GM04503 (cell line): ENCODE results near the gene CNTN3.
A peak's percentile ranks its signal among the peaks of the same experiment; 100 is the strongest.

Experiments
- DNase-seq: peaks from one replicate; pipeline ENCODE4 v3.0.0-alpha.2; 2012; ENCODE audit warnings: low read depth

CNTN3 gene

DNA sequence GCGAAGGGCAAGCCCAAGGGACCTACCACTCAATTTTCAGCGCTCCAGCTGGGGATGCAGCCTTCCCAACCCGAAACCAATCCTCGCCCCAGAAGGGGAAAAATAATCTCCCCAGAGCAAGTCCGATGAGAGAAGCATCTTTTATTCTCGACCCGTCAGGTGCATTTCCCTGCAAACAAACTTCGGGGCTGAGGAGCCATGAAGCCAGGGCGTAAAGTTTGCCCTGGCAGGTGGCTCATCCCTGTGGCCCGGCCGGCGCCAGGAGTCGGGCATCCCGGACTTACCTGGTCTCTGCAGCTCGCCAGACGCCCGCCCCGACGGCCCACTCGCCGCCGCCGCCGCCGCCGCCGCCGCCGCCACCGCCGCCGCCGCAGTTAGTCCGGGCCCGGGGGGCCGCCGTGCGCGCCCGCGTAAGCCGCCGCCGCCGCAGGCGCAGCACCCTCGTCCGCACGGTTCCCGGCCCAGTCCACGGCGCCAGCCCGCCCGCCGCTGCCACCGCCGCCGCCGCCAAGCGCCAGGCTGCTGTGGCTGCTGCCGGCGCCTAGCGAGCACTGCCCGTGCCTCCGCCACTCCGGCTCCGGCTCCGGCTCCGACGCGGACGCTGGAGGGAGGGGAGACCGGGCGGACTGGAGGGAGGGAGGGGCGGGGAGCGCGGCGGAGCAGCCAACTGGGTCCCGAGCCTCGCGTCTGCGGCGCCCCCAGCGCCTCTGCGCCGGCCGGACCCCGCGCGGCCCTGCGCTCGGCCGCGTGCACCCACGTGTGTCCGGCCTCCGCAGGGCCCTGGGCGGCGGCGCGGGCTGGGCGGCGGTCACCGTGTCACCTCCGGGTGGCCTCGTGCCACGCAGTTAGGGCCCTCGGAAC is at the start of gene CNTN3:
Gene CNTN3, minus strand, starts transcription at position 553 of the 861 bp plus-strand sequence. CDS start 93,547 bp downstream, outside the sequence.
- no peak for DNase-seq

DNA sequence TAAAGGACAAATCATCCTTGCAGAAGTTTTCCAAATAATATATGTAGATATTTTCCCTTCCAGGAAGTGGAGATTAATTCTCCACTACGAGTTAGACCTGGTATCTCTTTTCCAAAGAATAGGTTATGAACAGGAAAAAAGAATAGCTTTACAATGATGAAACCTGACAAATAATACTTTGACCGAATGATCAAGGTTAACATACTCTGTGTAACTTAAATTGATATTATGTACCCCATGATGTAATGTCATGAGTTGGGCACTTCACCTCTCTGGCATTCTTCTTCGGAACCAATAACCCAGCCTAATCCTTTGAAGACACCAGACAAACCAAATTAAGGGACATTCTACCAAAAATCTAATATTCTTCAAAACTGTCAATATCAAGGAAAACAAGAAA is 48.7 kb upstream of the CNTN3 start:
- DNase-seq = no peak

DNA sequence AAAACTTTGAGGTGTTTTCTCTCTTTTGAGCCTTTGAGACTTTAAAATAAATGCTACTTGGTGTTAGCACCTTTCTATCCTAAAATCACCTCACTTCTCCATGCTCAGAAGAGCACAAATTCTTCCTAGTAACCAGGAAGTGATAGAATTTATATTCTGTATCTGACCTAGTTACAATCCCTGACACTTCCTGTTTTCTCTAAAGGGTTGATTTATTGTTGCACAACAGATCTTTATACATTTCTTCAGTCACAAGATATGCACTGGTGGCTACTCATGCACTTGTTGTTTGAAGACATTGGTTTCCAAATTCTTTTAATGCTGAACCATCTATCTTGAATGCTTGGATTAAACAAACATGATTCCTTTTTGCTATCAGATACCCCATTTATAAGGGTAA is 47.2 kb upstream of the CNTN3 start:
- DNase-seq = no peak

DNA sequence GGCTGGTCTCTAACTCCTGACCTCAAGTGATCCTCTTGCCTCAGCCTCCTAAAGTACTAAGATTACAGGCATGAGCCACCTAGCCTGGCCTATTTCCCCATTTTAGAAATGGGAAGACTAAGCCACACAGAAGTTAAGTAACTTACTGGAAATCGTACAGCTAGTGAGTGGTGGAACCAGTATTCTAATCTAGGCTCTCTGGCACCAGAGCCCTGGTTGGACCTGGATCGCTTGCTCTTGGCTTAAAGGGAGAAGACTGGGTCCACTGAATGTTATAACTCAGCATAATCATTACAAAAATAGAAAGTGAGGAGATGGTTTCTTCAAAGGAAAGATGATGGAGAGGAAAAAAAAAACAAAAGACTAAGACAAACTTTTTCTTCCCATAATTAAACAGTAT is 37.4 kb upstream of the CNTN3 start:
- DNase-seq = no peak

DNA sequence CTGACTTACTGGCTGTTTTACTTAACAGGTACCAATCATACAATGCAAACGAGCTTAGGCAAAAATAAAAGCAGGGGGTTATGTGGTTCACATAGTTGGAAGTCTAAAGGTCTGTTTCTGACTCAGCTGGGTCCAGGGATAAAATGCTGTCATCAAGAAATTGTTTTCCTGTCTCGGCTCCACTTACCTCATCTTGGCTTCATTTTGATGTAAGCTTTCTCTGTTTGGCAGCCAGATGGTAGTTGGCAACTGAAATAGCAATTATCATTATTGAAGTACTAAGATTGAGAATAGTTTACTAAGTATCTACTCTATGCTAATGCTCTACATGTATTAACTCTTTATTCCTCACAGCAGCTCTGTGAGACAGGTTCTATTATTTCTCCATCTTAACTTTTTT is 36.8 kb upstream of the CNTN3 start:
- DNase-seq = no peak

GRCh38 chr3:74648107-74648506 is 33.6 kb upstream of the CNTN3 start:
- DNase-seq = no peak

DNA sequence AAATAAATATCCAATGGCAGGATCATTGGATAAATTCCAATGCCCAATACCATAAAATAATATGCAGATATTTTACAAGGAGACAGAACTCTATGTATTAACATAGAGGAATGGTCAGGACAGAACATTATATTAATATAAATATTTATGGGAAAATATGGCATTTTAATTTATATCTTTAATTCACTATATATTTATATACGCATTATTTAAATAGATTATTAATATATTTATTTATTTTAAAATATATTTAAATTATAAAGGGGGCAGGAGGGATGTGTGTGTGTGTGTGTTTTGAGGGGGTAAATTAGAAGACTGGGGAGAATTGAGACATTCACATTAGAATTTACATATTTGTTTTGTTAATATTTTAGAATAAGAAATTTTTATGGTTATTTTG is 31.6 kb upstream of the CNTN3 start:
- no peak for DNase-seq

GRCh38 chr3:74643636-74644035 is 29.2 kb upstream of the CNTN3 start:
- DNase-seq = no peak

GRCh38 chr3:74642876-74643275 is 28.4 kb upstream of the CNTN3 start:
- no peak for DNase-seq

DNA sequence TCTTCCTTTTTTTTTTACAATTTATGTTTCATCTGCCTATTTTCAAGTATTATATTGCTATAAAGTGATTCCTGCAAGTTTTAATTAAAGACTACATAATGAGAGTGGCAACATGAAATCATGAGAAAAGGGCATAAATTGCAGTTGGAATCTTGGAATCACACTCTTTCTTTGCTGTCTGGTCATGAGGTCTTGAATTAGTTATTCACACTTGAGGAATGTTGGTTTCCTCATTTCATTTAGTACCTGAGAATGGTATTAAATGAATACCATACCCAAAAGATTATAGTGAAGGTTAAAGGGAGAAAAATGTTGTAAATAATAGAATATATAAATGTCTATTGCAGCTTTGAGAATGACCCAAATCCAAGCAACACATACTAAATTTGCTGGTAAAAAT is 25.8 kb upstream of the CNTN3 start:
- DNase-seq = no peak

GRCh38 chr3:74639681-74640080 is 25.2 kb upstream of the CNTN3 start:
- DNase-seq = no peak

GRCh38 chr3:74636981-74637380 is 22.5 kb upstream of the CNTN3 start:
- no peak for DNase-seq

DNA sequence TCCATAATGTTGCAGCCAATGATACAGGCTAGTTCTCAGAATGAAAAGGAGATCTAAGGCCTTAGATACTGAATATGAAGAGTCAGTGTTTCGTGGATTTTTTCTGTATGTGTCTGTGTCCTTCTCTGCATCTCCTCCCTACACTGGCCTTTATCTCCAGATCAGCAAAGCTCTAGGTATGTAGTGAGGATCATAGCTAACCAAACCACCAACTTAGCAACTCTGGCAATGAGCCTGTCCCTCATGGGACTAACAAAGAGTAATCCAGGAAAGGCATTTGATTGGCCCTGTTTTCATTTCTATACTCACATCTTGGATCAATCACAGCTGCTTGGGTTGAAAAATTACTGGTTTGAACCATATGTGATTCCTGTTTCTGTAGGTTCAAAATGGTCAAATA is 18.6 kb upstream of the CNTN3 start:
- DNase-seq = peak; percentile 46

DNA sequence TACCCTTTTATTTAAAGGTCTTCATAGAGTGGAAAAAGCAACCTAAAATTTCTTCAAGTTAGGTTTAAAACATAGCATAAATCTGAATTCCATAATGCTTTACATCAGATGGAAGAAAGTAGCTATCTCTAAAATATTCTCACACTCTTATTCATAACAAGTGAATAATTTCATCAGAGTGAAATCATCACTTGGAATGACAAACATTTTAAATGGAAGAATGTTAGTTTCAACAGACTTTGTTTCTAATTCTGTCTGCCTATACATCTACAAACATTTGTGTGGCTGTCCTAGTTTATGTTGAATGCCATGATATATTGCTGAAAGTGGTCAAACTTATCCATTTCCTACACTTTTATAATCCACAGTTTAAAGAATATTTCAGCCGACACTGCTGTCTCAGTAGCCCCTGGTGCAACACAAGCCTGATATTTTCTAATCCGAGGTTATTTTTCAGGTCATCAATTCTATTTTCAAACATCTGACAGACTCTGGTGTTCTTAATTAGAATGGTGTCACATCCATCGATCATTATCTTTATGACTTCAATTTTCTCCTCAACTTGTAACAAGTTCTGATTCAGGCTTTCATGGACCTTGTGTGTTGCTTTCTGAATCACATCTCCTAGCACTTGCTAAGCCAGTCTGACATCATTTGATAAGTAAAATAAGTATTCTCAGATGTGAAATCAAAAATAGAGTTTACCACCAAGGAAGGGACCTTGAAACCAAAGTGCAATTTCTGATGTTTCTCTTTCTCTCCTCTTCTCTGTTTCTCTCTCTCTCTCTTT is 17.1 kb upstream of the CNTN3 start:
- DNase-seq = no peak

GRCh38 chr3:74630602-74631001 is 16.1 kb upstream of the CNTN3 start:
- no peak for DNase-seq

GRCh38 chr3:74626011-74626410 is 11.6 kb upstream of the CNTN3 start:
- DNase-seq = no peak

DNA sequence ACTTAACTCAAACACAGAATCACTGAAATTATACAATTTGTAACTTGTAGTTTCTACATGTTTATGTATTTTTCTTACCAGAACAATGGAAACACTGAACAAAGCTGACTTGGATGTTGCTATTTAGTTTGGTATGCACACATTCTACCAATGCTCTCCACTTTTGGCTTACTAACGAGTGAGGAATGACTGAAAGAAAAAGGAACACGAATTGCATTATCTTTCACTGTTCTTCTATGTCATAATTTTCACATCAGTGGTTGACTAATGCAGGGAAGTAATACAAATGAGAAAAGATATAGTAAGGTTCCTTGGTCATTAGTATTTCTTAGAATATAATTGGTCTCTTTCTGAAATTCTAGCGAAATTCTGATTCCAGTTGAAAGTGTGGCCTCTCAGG is 9.8 kb upstream of the CNTN3 start:
- peak; percentile 82 for DNase-seq

- DNase-seq = no peak
These were observed 8.9 kb upstream of the CNTN3 start for GRCh38 chr3:74623261-74623836.

GRCh38 chr3:74621581-74621980 is 7.1 kb upstream of the CNTN3 start:
- no peak for DNase-seq

DNA sequence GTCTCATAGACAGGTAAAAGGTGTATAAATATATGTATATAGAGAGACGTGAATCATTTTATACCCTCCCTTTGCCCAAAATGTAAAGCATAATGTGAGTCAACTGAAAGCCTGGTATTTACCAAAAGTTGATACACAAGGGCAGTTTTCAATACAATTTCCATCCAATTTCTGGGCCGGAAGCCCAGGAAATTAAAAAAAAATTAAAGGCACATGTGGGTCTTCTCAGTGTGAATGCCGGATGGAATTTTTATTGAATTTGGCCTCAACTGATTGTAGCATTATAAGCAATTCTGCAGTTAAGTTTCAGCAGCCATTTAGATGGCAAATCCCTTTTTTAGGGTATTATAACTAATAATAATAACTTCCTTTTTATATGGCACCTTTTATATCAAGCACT is 3.3 kb upstream of the CNTN3 start:
- DNase-seq = no peak

DNA sequence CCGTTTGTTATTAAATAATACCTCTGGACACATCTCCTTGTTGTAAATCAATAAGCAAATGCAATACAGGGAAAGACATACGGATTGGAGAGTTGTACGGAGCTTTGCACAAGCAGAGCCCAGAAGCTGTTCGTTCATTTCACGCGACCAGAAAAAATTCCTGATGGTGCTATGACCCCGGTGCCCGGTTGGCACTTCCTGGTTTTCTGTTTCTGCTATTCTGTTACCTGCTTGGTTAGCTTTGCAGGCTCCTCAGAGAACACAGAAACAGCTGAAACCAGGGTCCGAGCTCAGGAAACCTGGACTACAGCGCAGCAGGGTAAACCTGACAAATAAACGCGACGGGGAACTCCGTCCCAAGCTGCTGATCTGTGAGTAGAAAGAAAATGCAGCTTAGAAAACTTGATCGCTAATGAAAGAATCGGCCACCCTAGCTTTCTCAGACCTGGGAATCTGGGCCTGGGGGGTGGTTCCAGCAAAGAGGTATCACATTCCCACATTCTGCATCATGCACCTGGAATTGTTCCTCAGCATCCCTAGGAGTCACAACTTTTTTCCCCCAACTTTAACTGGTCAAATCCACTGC is 845 bp downstream of the CNTN3 start:
- DNase-seq = no peak

- no peak for DNase-seq
These were observed 1.4 kb downstream of the CNTN3 start for GRCh38 chr3:74613060-74613459.

DNA sequence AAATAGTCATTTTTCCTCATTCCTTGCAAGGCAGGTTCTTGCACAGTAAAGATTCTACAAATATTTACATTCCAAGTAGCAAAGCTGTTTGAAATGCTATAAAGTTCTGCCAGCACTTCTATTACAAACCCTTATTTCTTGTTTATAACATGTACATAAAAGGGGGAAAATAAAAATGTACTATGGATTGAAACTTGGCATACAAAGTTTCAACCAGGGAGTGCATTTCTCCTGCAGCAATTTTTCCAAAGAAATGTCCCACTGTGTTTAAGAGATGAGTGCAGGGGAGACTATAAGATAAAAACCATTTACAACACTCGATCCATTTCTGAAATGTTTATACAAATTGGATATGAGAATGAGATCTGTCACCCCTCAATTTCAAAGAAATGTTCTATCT is 3.3 kb downstream of the CNTN3 start:
- DNase-seq = no peak
